ENCODE data around the gene HSF2. TPM values are rescaled to one million over a fixed set of nuclear protein-coding genes. Genes with fewer than 3 reads are reported as not detected.

The HSF2 gene
- total RNA-seq, 4 donors from 2014 or later: 6.9 to 21.5 (median 11.4) TPM

DNA sequence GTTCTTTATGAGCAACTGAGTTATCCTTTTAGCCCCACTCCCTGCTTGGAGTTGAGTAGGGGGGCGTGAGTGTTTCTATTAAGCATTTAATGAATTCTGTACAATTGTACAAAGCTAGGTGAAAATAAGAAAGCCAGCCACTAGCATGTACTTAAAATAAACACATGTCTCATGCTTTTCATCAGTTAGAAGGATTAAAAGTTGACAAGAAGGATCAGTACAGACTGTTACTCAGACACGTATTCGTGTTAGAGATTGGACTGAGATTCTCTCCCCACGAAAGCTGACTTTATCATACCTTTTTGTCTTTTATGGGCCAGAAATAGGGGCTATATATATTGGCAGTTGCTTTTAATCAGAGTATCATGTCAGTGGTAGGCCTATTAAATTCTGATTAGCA lies 1.7 kb downstream of the HSF2 start:
- Histone ChIP-seq H3K36me3 (no peaks in the 10 kb centered on the region), H3K4me3 (no peak overlapping the region), H3K27ac (no peak overlapping the region), H3K4me1 (peaks cover 0 to 10% (median 2%) of the 10 kb centered on the region in 4 donors), H3K27me3 (no peaks in the 10 kb centered on the region), H3K9me3 (no peaks in the 10 kb centered on the region)
- DNase-seq: no peak
- TF ChIP-seq, protein P1, sequence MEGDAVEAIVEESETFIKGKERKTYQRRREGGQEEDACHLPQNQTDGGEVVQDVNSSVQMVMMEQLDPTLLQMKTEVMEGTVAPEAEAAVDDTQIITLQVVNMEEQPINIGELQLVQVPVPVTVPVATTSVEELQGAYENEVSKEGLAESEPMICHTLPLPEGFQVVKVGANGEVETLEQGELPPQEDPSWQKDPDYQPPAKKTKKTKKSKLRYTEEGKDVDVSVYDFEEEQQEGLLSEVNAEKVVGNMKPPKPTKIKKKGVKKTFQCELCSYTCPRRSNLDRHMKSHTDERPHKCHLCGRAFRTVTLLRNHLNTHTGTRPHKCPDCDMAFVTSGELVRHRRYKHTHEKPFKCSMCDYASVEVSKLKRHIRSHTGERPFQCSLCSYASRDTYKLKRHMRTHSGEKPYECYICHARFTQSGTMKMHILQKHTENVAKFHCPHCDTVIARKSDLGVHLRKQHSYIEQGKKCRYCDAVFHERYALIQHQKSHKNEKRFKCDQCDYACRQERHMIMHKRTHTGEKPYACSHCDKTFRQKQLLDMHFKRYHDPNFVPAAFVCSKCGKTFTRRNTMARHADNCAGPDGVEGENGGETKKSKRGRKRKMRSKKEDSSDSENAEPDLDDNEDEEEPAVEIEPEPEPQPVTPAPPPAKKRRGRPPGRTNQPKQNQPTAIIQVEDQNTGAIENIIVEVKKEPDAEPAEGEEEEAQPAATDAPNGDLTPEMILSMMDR (IDR thresholded peaks at IDR 0.05): no peak
- TF ChIP-seq POLR2A (IDR thresholded peaks at IDR 0.05): no peak

DNA sequence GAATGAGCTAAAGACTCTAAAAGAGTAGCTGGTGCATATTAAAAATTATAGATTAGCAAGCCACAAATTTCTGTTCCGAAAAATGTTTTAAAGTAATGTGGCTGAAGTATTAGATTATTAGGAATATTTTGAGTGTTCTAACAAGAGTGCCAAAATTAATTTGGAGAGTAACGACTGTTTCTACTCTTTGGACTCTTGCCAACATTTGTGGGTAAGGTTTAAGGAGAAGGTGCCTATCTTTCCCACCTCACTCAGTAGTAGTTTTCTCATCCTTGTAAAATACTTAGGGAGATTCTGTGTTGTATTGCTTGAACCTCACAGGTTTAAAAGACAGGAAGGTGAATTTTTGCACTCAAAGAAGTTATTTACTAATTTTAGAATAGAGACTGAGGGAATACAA lies 5.0 kb downstream of the HSF2 start:
- DNase-seq: no peak
- Histone ChIP-seq H3K27ac (no peak overlapping the region), H3K36me3 (no peaks in the 10 kb centered on the region), H3K27me3 (no peaks in the 10 kb centered on the region), H3K4me1 (peaks cover 0 to 10% (median 2%) of the 10 kb centered on the region in 4 donors), H3K4me3 (no peak overlapping the region), H3K9me3 (no peaks in the 10 kb centered on the region)
- TF ChIP-seq, protein P1 (IDR thresholded peaks at IDR 0.05): no peak
- TF ChIP-seq POLR2A (IDR thresholded peaks at IDR 0.05): no peak

DNA sequence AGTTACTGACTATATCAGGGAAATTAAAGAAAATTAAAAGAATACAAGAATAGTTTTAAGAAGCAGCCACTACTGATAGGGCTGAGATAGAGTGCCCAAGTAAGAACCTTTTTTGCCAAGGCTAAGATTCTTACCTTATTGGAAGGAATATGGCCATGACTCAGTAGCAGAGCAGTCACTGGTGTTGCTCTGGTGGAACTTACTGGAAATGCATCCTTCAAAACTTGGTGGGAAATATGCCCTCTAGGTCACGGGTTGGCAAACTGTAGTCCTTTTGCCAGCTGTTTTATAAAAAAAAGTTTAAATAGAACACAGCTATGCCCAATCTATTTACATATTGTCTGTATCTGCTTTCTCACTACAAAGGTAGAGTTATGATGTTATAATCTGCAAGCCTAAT lies 6.0 kb downstream of the HSF2 start:
- TF ChIP-seq POLR2A (IDR thresholded peaks at IDR 0.05): no peak
- TF ChIP-seq, protein P1 (IDR thresholded peaks at IDR 0.05): no peak
- Histone ChIP-seq H3K27me3 (no peaks in the 10 kb centered on the region), H3K36me3 (no peaks in the 10 kb centered on the region), H3K27ac (no peak overlapping the region), H3K9me3 (no peaks in the 10 kb centered on the region), H3K4me1 (peaks cover 0 to 9% (median 2%) of the 10 kb centered on the region in 4 donors), H3K4me3 (no peak overlapping the region)
- DNase-seq: no peak

DNA sequence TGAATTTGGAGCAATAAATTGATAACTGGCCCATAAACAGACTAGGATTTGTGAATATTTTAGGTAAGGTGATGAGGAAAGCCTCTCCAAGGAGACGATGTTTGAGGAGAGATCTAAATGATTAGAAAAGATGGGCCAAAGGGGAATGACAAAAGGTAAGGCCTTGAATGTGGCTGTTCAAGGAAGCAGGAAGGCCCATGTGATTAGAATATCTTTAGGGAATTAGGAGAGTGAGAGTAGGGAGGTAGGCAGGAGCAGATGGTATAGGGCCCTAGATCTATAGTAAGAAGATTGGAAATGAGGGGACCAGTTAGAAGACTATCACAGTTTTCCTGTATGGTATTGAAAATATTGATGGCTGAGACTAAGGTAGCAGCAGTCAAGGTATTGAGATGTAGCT lies 6.7 kb downstream of the HSF2 start:
- no peak for TF ChIP-seq POLR2A (IDR thresholded peaks at IDR 0.05)
- TF ChIP-seq, protein P1 (IDR thresholded peaks at IDR 0.05): no peak
- H3K27me3 ChIP-seq: no peaks in the 10 kb centered on the region
- no peak for DNase-seq

DNA sequence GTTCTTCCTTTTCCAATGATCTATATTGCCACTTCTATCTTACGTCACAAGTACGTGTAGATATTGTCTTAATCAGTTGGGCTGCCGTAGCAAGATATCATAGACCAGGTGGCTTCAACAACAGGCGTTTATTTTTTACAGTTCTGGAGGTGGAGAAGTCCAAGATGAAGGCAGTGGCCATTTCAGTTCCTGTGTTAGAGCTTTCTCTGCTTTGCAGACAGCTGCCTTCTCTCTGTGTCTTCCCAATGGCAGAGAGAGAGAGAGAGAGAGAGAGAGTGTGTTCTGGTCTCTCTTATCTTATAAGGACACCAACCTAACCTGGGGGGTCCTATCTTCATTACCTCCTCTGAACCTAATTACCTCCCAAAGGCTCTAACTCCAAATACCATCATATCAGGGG lies 8.3 kb downstream of the HSF2 start:
- TF ChIP-seq POLR2A (IDR thresholded peaks at IDR 0.05): no peak
- TF ChIP-seq, protein P1 (IDR thresholded peaks at IDR 0.05): no peak
- H3K9me3 ChIP-seq: no peaks in the 10 kb centered on the region
- H3K4me3 ChIP-seq: no peak overlapping the region
- H3K36me3 ChIP-seq: peaks cover 0 to 4% (median 0%) of the 10 kb centered on the region in 3 donors
- DNase-seq: no peak
- H3K27me3 ChIP-seq: no peaks in the 10 kb centered on the region
- H3K4me1 ChIP-seq: no peaks in the 10 kb centered on the region
- H3K27ac ChIP-seq: no peak overlapping the region

More for the DNA sequence above, 6.7 kb downstream of the HSF2 start:
- Histone ChIP-seq H3K27ac (no peak overlapping the region), H3K4me3 (no peak overlapping the region), H3K4me1 (peaks cover 0 to 1% (median 0%) of the 10 kb centered on the region in 4 donors), H3K36me3 (no peaks in the 10 kb centered on the region), H3K9me3 (no peaks in the 10 kb centered on the region)

DNA sequence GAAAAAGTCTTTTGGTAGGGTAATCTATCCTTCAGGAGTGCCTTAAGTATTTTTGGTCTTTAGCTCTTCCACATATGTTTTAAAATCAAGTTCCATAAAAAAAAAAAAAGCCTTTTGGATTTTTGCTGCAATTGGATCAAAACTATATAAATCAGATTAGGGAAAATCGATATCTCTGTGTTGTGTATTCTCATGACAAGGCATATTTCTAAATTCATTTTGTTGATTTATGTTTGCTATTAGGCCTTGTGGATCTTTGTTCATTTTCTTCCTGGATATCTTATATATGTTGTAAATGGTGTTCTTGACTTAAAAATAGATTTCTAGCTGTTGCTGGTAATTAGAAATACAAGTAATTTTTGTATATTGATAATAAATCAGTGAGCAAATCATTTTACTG lies 8.8 kb downstream of the HSF2 start:
- Histone ChIP-seq H3K27me3 (no peaks in the 10 kb centered on the region), H3K9me3 (no peaks in the 10 kb centered on the region), H3K4me1 (no peaks in the 10 kb centered on the region), H3K36me3 (peaks cover 0 to 7% (median 0%) of the 10 kb centered on the region in 3 donors), H3K4me3 (no peak overlapping the region), H3K27ac (no peak overlapping the region)
- no peak for DNase-seq
- TF ChIP-seq POLR2A (IDR thresholded peaks at IDR 0.05): no peak
- TF ChIP-seq, protein P1 (IDR thresholded peaks at IDR 0.05): no peak
